Liver (tissue), 9 donors: ENCODE measurements around the gene NSUN2. TPM values are rescaled to one million over a fixed set of nuclear protein-coding genes. Genes with fewer than 3 reads are reported as not detected.

ENCODE experiments used
- DNase-seq: peaks from one replicate; pipeline ENCODE4 v3.0.0-alpha.2; 2017; ENCODE audit warnings: low spot score
- H3K27ac ChIP-seq, 2 donors: one replicate each; pipeline ENCODE4 v1.7.0; 2013; ENCODE audit warnings: inconsistent platforms in 2 of 2, low read length in 2 of 2, control low read depth in 1 of 2, low read depth in 1 of 2, mild to moderate bottlenecking in 1 of 2
- H3K27me3 ChIP-seq, 4 donors: one replicate each; pipeline versions ENCODE4 v1.6.1 to v1.7.0; 2013; ENCODE audit warnings: low read length in 3 of 4, inconsistent platforms in 1 of 4, mild to moderate bottlenecking in 1 of 4, moderate library complexity in 1 of 4; ENCODE audit not compliant: control insufficient read depth in 4 of 4, insufficient read depth in 4 of 4
- H3K36me3 ChIP-seq, 4 donors: one replicate each; pipeline versions ENCODE4 v1.6.1 to v1.7.0; 2013; ENCODE audit warnings: low read length in 3 of 4, mild to moderate bottlenecking in 3 of 4, low read depth in 1 of 4, moderate library complexity in 1 of 4; ENCODE audit not compliant: control insufficient read depth in 4 of 4, insufficient read depth in 3 of 4
- H3K4me1 ChIP-seq, 4 donors: one replicate each; pipeline versions ENCODE4 v1.6.1 to v1.7.0; 2013; ENCODE audit warnings: low read length in 3 of 4, mild to moderate bottlenecking in 3 of 4, moderate library complexity in 1 of 4; ENCODE audit not compliant: control insufficient read depth in 4 of 4, insufficient read depth in 4 of 4
- H3K4me3 ChIP-seq, 3 donors: one replicate each; pipeline versions ENCODE4 v1.6.1 to v1.7.0; 2013; ENCODE audit warnings: low read length in 3 of 3, control low read depth in 1 of 3, low read depth in 1 of 3, mild to moderate bottlenecking in 1 of 3
- H3K9ac ChIP-seq, 2 donors: one replicate each; pipeline ENCODE4 v1.7.0; 2013; ENCODE audit warnings: low read length in 2 of 2, mild to moderate bottlenecking in 2 of 2, moderate library complexity in 2 of 2, control low read depth in 1 of 2, low read depth in 1 of 2
- H3K9me3 ChIP-seq, 4 donors: one replicate each; pipeline versions ENCODE4 v1.6.1 to v1.7.0; 2013; ENCODE audit warnings: low read length in 3 of 4; ENCODE audit not compliant: control insufficient read depth in 4 of 4
- EGR1 ChIP-seq, 2 donors: IDR thresholded peaks; 2 replicates each; pipeline ENCODE4 v1.6.1; 2016 to 2018; ENCODE audit warnings: antibody characterized with exemption in 2 of 2, low read depth in 2 of 2
- FOXA1 ChIP-seq: IDR thresholded peaks from 2 replicates; pipeline ENCODE4 v1.6.1; 2016; ENCODE audit warnings: antibody characterized with exemption
- FOXA2 ChIP-seq: IDR thresholded peaks from 2 replicates; pipeline ENCODE4 v1.6.1; 2016; ENCODE audit warnings: antibody characterized with exemption
- GABPA ChIP-seq, 2 donors: IDR thresholded peaks in 1 of 2; conservative IDR thresholded peaks in 1 of 2; 2 replicates each; pipeline ENCODE4 v1.6.1; 2016; ENCODE audit warnings: antibody characterized with exemption in 2 of 2, mild to moderate bottlenecking in 1 of 2, moderate library complexity in 1 of 2
- HNF4A ChIP-seq, 2 donors: conservative IDR thresholded peaks; 2 replicates each; pipeline ENCODE4 v1.6.1; 2016; ENCODE audit warnings: antibody characterized with exemption in 2 of 2, mild to moderate bottlenecking in 2 of 2
- HNF4G ChIP-seq: IDR thresholded peaks from 2 replicates; pipeline ENCODE4 v1.6.1; 2016; ENCODE audit warnings: antibody characterized with exemption
- NR2F2 ChIP-seq: IDR thresholded peaks from 2 replicates; pipeline ENCODE4 v1.6.1; 2016; ENCODE audit warnings: antibody characterized with exemption
- RAD21 ChIP-seq, 2 donors: IDR thresholded peaks; 2 replicates each; pipeline ENCODE4 v1.6.1; 2016; ENCODE audit warnings: antibody characterized with exemption in 2 of 2, mild to moderate bottlenecking in 2 of 2
- RXRA ChIP-seq, 2 donors: IDR thresholded peaks; 2 replicates each; pipeline ENCODE4 v1.6.1; 2017 to 2018; ENCODE audit warnings: antibody characterized with exemption in 2 of 2, mild to moderate bottlenecking in 1 of 2
- TAF1 ChIP-seq: conservative IDR thresholded peaks from 2 replicates; pipeline ENCODE4 v1.6.1; 2016; ENCODE audit warnings: antibody characterized with exemption, mild to moderate bottlenecking
- YY1 ChIP-seq: IDR thresholded peaks from 2 replicates; pipeline ENCODE4 v1.6.1; 2016; ENCODE audit warnings: antibody characterized with exemption, mild to moderate bottlenecking
- WGBS: extraction: QIAGEN DNeasy Blood & Tissue Kit; methylation state at CpG from one replicate; pipeline ENCODE4 v1.1.7; 2013; 5-methylcytosine and 5-hydroxymethylcytosine counted together
- polyA plus RNA-seq, 2 donors: library from polyadenylated mRNA; stranded (reverse) in 1 of 2; unstranded in 1 of 2; fragments of 200-250 nt in 1 of 2; fragments of >200 nt in 1 of 2; fragmentation: Nextera tagmentation in 1 of 2; extraction: Ambion mirVana in 1 of 2; gene quantifications; one replicate each; pipeline versions ENCODE4 v1.2.1 to v1.2.3, GENCODE V29; 2013 to 2015
- total RNA-seq, 2 donors: library from RNA; depleted of rRNA; stranded (reverse); fragments of >200 nt; gene quantifications; one replicate each; pipeline ENCODE4 v1.2.3, GENCODE V29; 2014
- TF ChIP-seq, protein P1 (sequence below): IDR thresholded peaks from 2 replicates; pipeline ENCODE4 v1.6.1; 2016; ENCODE audit warnings: antibody characterized with exemption
- TF ChIP-seq, protein P2 (sequence below): IDR thresholded peaks from 2 replicates; pipeline ENCODE4 v1.6.1; 2016; ENCODE audit warnings: antibody characterized with exemption
- TF ChIP-seq, protein P3 (sequence below): IDR thresholded peaks from 2 replicates; pipeline ENCODE4 v1.6.1; 2016; ENCODE audit warnings: antibody characterized with exemption
- TF ChIP-seq, protein P4 (sequence below): fragments of 150-350 bp; IDR thresholded peaks from 2 replicates; pipeline ENCODE4 v1.5.1; 2017; ENCODE audit warnings: improper control_type of control experiment, low read depth, low read length; ENCODE audit not compliant: missing input control
- TF ChIP-seq, protein P5 (sequence below): IDR thresholded peaks from 2 replicates; pipeline ENCODE4 v1.6.1; 2016; ENCODE audit warnings: antibody characterized with exemption, mild to moderate bottlenecking
- donor health status: healthy.
- donor health status: healthy.
- donor health status: healthy.
- donor health status: healthy.
- donor health status: healthy.

The NSUN2 gene
- total and polyA plus RNA-seq, 4 donors = 26.9 to 52.2 (median 28.1) TPM

DNA sequence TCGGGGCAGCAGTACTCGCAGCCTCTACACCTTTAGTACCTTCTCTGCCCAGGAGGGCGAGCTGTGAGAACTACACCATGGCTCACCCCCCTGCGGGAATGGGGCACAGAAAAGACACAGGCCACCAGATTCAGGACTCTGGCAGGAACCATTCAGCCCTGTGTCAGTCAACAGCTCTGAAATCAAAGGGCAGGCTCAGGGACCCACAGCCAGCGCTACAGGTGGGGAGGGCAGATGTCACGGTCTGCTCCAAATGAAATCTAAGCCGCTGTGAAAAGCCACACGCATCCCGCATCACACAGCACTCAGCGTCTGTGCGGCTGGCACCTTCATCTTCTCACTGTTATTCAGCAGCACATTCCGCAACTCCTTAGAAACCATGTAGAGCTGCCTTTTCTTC lies 27.9 kb downstream of the NSUN2 start:
- no peak for DNase-seq
- H3K9ac ChIP-seq = peak overlapping the region in 1 of 2 donors; percentile 16
- H3K27me3 ChIP-seq = no peaks in the 10 kb centered on the region
- peaks cover 2 to 16% (median 10%) of the 10 kb centered on the region in 4 donors for H3K4me1 ChIP-seq
- no peak for TF ChIP-seq GABPA (IDR thresholded peaks at IDR 0.05 in 1 of 2, conservative IDR thresholded peaks at IDR 0.05 in 1 of 2)
- TF ChIP-seq YY1 = no peak
- TF ChIP-seq RXRA (IDR thresholded peaks at IDR 0.05) = no peak
- TF ChIP-seq FOXA1 = no peak
- no peak for TF ChIP-seq HNF4A (conservative IDR thresholded peaks at IDR 0.05)
- no peak for TF ChIP-seq RAD21 (IDR thresholded peaks at IDR 0.05)
- TF ChIP-seq, protein P1, sequence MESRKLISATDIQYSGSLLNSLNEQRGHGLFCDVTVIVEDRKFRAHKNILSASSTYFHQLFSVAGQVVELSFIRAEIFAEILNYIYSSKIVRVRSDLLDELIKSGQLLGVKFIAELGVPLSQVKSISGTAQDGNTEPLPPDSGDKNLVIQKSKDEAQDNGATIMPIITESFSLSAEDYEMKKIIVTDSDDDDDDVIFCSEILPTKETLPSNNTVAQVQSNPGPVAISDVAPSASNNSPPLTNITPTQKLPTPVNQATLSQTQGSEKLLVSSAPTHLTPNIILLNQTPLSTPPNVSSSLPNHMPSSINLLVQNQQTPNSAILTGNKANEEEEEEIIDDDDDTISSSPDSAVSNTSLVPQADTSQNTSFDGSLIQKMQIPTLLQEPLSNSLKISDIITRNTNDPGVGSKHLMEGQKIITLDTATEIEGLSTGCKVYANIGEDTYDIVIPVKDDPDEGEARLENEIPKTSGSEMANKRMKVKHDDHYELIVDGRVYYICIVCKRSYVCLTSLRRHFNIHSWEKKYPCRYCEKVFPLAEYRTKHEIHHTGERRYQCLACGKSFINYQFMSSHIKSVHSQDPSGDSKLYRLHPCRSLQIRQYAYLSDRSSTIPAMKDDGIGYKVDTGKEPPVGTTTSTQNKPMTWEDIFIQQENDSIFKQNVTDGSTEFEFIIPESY = no peak
- TF ChIP-seq EGR1 (IDR thresholded peaks at IDR 0.05; ENCODE audit: low read depth in 2 of 2) = no peak
- TF ChIP-seq, protein P2, sequence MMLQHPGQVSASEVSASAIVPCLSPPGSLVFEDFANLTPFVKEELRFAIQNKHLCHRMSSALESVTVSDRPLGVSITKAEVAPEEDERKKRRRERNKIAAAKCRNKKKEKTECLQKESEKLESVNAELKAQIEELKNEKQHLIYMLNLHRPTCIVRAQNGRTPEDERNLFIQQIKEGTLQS = no peak
- H3K27ac ChIP-seq = peak overlapping the region; percentile 79 to 88
- no peak overlapping the region for H3K4me3 ChIP-seq
- WGBS = 92% methylated on average over 12 of the region's 12 CpGs
- H3K36me3 ChIP-seq = peaks cover 11 to 75% (median 50%) of the 10 kb centered on the region in 4 donors
- H3K9me3 ChIP-seq = no peaks in the 10 kb centered on the region

DNA sequence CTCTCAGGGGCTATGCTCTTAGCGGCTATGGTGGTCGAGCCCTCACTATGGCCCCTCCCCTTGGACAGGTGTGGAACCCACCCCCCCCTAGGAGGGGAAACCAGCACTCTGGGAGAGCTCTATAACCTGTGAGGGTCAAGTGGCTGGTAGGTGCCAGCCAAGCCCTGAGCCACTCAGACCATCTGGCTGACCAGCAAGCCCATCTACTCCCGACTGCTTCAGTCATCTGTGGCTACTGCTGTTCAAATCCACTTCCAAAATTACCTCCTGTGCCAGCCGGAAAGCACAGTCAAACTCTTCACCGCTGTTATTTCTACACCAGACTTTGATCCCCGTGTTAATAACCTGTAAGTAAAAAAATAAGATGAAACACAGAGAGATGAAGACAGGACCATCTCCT lies 28.5 kb downstream of the NSUN2 start:
- H3K36me3 ChIP-seq = peaks cover 10 to 77% (median 48%) of the 10 kb centered on the region in 4 donors
- H3K4me1 ChIP-seq = peaks cover 2 to 16% (median 10%) of the 10 kb centered on the region in 4 donors
- H3K27me3 ChIP-seq = no peaks in the 10 kb centered on the region
- 57% methylated on average over 6 of the region's 6 CpGs for WGBS
- H3K9me3 ChIP-seq = no peaks in the 10 kb centered on the region
- no peak overlapping the region for H3K4me3 ChIP-seq
- TF ChIP-seq EGR1 (IDR thresholded peaks at IDR 0.05; ENCODE audit: low read depth in 2 of 2) (no peak), NR2F2 (no peak), RAD21 (IDR thresholded peaks at IDR 0.05) (no peak), FOXA1 (no peak), FOXA2 (no peak), YY1 (no peak)
- TF ChIP-seq, protein P3, sequence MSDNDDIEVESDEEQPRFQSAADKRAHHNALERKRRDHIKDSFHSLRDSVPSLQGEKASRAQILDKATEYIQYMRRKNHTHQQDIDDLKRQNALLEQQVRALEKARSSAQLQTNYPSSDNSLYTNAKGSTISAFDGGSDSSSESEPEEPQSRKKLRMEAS = no peak
- TF ChIP-seq, protein P4, sequence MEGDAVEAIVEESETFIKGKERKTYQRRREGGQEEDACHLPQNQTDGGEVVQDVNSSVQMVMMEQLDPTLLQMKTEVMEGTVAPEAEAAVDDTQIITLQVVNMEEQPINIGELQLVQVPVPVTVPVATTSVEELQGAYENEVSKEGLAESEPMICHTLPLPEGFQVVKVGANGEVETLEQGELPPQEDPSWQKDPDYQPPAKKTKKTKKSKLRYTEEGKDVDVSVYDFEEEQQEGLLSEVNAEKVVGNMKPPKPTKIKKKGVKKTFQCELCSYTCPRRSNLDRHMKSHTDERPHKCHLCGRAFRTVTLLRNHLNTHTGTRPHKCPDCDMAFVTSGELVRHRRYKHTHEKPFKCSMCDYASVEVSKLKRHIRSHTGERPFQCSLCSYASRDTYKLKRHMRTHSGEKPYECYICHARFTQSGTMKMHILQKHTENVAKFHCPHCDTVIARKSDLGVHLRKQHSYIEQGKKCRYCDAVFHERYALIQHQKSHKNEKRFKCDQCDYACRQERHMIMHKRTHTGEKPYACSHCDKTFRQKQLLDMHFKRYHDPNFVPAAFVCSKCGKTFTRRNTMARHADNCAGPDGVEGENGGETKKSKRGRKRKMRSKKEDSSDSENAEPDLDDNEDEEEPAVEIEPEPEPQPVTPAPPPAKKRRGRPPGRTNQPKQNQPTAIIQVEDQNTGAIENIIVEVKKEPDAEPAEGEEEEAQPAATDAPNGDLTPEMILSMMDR = no peak
- H3K27ac ChIP-seq = peak overlapping the region; percentile 79 to 88
- peak overlapping the region in 1 of 2 donors; percentile 16 for H3K9ac ChIP-seq
- no peak for DNase-seq

DNA sequence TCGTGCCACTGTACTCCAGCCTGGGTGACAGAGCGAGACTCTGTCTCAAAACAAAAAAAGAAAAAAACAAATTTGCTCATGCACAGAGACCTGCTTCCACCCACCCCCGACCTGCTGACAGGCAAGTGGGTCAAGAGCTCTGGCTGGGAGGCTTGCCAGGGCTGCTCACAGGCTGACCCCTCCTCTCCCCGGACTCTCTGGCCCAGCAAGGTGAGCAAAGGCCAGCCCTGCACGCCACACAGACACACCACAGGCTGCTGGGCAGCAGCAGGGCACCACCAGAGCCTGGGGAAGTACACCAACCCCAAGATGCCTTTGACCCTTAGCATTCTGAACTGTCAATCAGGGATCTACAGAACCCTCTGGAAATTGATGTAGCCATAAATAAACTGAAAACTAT lies 29.2 kb downstream of the NSUN2 start:
- 37% methylated on average over 5 of the region's 5 CpGs for WGBS
- H3K9me3 ChIP-seq = no peaks in the 10 kb centered on the region
- peak overlapping the region; percentile 79 to 88 for H3K27ac ChIP-seq
- no peak overlapping the region for H3K4me3 ChIP-seq
- peak overlapping the region in 1 of 2 donors; percentile 16 for H3K9ac ChIP-seq
- no peaks in the 10 kb centered on the region for H3K27me3 ChIP-seq
- H3K4me1 ChIP-seq = peaks cover 2 to 18% (median 12%) of the 10 kb centered on the region in 4 donors
- peaks cover 4 to 75% (median 45%) of the 10 kb centered on the region in 4 donors for H3K36me3 ChIP-seq
- DNase-seq = peak; percentile 52
- TF ChIP-seq HNF4G (peak; percentile 43), RAD21 (IDR thresholded peaks at IDR 0.05) (peak in 1 of 2 donors; percentile 51), GABPA (IDR thresholded peaks at IDR 0.05 in 1 of 2, conservative IDR thresholded peaks at IDR 0.05 in 1 of 2) (no peak), HNF4A (conservative IDR thresholded peaks at IDR 0.05) (peak; percentile 86 to 91), TAF1 (no peak), EGR1 (IDR thresholded peaks at IDR 0.05; ENCODE audit: low read depth in 2 of 2) (peak in 1 of 2 donors; percentile 58), FOXA1 (peak; percentile 67), FOXA2 (peak; percentile 44), RXRA (IDR thresholded peaks at IDR 0.05) (peak; percentile 99)
- TF ChIP-seq, protein P3 = peak; percentile 48
- TF ChIP-seq, protein P5, sequence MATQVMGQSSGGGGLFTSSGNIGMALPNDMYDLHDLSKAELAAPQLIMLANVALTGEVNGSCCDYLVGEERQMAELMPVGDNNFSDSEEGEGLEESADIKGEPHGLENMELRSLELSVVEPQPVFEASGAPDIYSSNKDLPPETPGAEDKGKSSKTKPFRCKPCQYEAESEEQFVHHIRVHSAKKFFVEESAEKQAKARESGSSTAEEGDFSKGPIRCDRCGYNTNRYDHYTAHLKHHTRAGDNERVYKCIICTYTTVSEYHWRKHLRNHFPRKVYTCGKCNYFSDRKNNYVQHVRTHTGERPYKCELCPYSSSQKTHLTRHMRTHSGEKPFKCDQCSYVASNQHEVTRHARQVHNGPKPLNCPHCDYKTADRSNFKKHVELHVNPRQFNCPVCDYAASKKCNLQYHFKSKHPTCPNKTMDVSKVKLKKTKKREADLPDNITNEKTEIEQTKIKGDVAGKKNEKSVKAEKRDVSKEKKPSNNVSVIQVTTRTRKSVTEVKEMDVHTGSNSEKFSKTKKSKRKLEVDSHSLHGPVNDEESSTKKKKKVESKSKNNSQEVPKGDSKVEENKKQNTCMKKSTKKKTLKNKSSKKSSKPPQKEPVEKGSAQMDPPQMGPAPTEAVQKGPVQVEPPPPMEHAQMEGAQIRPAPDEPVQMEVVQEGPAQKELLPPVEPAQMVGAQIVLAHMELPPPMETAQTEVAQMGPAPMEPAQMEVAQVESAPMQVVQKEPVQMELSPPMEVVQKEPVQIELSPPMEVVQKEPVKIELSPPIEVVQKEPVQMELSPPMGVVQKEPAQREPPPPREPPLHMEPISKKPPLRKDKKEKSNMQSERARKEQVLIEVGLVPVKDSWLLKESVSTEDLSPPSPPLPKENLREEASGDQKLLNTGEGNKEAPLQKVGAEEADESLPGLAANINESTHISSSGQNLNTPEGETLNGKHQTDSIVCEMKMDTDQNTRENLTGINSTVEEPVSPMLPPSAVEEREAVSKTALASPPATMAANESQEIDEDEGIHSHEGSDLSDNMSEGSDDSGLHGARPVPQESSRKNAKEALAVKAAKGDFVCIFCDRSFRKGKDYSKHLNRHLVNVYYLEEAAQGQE = peak; percentile 50
- TF ChIP-seq, protein P1 = peak; percentile 72
